NOMO-1 treated with DMSO at 0.1 percent for 48 hours (cell line): ENCODE data around the gene ZNF106.
A peak's percentile ranks its signal among the peaks of the same experiment; 100 is the strongest.

ENCODE experiments used
- DNase-seq: peaks from one replicate; lab custom pipeline; 2025; ENCODE audit not compliant: unreplicated experiment; lab: John Stamatoyannopoulos, UW

ZNF106 gene

DNA sequence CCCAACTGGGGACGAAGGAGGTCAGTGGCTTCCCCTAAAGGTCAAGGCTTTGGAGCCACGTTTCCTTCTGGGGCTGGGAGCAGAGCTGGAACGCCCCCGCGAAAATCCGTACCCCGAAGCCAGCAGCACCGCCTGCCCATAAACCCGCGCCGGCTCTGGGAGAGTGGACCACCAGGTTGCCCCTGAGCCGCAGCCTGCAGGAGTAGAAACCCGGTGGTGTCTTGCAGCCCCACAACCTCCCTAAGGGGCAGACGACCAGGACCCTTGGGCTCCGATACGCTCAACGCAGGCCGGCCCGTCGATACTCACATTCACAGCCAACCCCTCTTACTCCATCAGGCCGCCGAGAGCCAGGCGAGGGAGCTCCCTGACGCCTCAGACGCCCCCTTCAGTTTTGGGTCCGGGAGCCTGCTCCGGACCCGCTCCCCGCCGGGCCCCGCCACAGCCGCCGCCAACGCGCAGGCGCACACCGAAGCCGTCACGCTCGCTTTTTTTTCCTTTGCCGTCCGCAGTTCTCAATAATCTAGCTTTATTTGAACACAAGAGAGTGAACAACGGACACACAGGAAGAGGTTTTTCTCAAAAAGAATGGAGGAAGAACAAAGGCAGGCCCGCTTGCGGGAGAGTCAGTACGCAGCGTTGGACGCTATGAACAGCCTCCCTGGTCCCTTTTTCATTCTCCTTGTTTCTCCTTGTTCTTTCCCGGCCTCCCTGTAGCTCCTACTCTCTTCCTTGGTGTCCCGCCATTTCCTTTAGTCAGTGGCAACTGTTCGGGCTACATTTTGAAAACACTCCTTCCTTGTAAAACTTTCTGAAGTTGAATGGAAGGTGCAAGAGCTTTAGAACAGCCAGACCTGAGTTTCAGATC lies at the start of gene ZNF106:
TSS of gene ZNF106 (minus strand) at position 471 of the 868 bp plus-strand sequence. CDS start 18,852 bp downstream, outside the sequence.
- DNase-seq = peak; percentile 92

DNA sequence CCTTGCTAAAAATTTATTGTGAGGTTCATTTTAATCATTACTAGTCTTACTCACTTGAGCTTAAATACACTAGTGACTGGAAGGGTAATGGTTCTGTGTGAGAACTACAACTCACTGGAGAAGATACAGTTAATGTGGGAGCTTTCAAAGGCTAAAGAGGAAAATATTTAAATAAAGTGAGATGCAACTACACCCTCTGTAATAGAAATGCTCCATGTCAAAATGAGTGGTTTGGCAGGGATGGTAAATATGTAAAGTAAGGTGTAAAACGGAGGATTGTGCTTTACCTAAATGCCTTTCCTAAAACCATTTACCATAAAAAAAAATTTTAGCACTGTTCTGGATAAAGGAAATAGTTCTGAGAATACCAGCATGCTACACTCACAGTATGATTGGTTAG lies 42.3 kb upstream of the ZNF106 start:
- no peak for DNase-seq

DNA sequence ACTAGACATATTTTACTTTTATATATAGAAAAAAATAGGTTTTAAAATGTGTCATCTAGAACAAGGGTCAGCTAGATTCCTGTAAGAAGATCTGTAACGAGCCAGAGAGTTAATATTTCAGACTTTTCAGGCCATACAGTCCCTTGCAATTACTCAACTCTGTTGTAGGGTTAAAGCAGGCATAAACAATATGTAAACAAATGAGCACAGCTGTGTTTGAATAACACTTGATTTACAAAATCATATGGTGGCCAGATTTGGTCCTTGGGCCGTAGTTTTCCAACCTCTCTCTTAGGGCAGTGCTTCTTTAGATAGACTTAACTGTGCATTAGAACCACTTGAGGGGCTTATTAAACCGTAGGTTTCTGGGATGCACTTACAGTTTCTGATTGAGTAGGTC lies 38.0 kb upstream of the ZNF106 start:
- DNase-seq = no peak

- DNase-seq = no peak
Observed at GRCh38 chr15:42523331-42523730, 32.4 kb upstream of the ZNF106 start.

DNA sequence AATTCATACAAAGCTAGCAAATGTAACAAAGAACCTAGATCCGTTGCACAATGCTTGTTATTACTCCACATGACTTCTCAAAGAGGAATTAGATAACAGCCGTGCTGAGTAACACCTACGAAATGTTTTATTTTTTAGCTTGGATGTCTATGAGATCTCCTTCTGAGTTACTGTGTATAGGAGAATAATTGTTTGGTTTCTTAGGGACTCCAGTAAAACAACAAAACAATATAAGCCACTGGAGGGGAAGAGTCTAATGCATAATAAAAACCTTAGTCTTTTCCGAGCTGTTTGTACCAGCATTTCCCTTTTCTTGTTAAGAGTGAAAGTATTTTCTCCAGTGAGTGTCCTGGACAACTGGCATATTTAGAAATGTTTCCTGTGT lies 20.1 kb upstream of the ZNF106 start:
- DNase-seq = peak; percentile 60

GRCh38 chr15:42510258-42511006 lies 19.5 kb upstream of the ZNF106 start:
- DNase-seq = no peak

DNA sequence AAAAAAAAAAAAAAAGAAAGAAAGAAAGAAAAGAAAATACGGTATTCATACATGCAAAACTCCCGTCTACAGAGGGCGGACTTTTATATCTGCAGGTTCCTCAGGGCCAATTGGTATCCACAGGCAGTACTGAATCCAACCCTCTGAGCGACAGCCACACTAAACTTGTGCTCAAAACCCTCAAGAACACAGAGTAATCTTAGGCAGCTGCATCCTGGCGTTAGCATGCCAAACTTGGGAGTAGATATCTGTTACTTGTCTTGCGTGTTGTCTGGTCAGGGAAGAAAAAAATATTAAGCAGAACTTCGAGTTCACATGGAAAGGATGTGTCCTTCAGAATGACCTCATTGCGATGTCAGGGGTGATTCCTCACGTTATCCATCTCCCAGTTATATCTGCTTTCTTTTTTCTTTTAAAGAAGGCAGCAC lies 17.3 kb upstream of the ZNF106 start:
- no peak for DNase-seq

DNA sequence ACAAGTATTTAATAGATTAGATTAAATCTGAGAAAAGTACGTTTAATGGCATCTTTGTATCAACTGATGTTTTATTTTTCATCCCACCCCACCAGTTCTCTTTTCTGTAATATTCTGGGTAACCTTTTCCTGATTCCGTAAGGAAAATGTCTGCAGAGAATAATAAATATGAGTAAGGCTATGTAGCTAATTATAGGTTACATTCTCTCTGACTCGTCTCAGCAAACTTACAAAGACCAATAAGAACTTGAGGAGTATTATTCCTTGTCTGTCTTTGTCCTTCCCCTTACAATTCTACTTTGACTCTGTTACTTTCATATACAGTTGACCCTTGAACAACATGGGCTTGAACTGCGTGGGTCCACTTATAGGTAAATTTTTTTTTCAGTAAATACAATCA lies 16.6 kb upstream of the ZNF106 start:
- no peak for DNase-seq

DNA sequence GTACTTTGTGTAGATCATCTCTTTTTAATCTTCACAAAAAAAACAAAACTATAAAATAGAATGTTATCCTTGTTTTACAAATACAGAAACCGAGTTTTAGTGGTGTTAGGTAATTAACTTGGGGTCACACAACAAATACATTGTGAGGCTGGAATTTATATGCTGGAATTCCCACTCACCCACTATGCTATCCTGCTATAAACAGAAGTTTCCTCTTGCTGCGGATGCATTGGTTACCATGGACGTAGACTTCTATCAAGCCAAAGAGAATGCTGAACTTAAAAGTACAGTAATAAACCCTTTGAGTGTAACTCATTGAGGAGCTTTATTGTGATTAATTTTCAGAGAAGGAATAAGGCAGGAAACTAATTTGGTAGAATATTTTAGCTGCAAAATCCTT lies 13.7 kb upstream of the ZNF106 start:
- no peak for DNase-seq

DNA sequence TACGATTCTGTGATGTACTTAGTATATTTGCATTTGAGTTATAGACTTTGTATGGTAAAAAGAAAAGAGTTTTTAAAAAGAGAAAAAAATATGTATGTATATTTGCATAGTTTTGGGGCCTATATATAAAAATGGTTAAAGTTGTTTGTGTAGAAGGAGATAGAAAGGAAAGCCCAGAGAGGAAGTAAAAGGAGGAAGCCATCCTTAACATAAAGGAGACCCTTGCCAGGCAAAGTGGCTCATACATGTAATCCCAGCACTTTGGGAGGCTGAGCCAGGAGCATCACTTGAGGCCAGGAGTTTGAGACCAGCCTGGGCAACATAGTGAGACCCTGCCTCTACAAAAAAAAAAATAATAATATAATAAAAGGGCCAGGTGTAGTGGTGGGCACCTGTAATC lies 12.9 kb upstream of the ZNF106 start:
- no peak for DNase-seq

DNA sequence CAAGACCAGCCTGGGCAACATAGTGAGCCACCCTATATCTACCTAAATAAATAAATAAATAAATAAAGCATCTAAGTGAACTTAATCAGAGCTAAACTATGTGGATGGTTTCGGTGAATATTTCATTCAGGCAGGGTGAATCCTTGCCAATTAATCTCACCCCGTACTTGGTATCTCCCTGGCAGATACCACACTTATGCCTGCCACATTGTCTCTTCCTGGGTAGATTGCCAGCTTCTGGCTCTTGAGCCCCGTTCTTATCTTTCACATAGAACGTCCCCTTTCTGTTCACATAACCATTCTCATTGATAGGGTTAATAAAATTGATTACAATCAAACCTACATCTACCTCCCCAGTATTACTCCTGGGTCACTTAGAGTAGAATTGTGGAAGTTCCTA lies 11.5 kb upstream of the ZNF106 start:
- DNase-seq = no peak

GRCh38 chr15:42499858-42500609 lies 9.1 kb upstream of the ZNF106 start:
- DNase-seq = no peak

DNA sequence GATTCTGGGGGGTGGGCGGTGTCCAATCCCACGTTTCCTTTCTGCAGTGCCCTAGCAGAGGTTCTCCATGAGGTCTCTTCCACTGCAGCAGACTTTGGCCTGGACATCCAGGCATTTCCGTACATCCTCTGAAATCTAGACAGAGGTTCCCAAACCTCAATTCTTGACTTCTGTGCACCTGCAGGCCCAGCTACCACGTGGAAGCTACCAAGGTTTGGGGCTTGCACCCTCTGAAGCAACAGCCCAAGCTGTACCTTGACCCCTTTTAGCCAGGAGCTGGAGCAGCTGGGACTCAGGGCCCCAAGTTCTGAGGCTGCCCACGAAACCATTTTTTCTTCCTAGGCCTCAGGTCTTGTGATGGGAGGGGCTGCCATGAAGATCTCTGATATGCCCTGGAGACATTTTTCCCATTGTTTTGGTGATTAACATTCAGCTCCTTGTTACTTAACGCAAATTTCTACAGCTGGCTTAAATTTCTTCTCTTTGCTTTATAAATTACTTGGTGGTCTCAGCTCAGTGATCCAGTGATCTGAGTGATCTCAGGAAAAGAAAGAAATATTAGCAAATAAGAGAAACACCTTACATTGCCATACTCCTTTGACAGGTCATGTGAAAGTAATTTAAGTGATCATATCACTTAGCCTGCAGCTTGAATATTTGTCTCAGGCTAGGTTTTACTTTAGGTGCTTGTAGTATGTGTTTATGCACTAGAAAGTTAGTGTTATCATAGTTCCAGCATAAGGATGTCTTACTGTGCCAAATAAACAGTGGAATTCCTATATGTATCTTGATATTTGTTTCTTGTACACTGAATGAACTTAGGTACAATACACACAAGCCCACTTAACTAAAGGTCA lies 7.5 kb upstream of the ZNF106 start:
- DNase-seq = no peak

DNA sequence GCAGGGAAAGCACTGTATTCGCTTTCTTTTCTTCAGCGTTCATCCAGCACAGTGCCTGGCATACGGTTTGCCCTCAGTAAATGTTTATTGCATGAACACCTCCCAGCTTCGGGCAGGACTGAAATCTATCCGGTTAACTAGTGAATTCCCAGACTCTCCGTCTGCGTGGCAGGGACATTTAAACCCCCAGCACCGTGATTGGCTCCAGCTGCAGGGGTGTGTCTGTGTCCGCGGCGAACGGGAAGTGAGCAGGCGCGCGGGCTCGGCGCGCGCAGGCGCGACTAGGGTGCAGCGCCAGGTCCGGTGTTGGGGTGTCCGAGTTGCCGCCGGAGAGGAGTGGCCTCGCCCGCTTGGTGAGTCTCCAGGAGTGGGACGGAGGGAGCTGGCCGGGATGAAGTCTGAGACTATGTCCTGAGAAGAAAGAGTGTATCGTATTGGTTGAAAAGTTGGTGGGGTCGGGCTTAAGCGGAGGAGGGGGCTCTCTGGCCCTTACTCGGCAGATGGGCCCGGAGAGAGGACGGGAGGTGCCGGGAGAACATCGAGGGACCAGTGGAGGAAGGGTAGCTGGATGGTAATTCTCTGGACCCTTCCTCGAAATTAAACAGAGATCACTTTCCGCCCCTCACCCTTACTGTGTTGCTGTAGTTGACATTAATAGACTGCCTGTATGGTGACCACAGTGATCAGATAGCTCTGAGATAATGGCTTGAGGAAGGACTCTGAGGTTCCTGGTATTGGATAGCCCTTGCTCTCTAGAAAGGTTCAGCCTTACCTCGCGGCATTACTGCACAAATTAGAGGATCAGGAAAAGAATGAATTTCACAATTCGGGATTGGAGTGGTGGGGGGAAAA lies 4.6 kb upstream of the ZNF106 start, which contains the start of gene SNAP23:
TSS of gene SNAP23 (plus strand) at position 274 of the 852 bp plus-strand sequence. CDS start 16,213 bp downstream, outside the sequence.
- DNase-seq = peak; percentile 84

DNA sequence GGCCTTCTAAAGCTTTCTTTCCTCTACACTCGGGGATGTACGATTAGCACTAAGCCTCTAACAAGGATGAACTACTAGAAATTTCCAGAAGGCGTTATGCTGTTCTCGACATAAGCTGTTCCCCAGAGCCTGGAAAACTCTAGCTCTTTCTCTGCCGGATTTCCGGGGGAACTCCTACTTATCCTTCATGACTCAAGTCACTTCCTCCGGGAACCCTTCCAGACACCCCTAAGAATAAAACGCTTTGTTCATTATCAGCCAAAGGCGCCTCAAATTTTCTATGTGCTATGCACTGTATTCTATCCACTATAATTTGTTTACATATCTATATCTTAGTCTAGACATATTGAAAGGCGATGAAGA lies 4.0 kb upstream of the ZNF106 start:
- DNase-seq = no peak

GRCh38 chr15:42493679-42494078 lies 2.7 kb upstream of the ZNF106 start:
- DNase-seq = peak; percentile 63

DNA sequence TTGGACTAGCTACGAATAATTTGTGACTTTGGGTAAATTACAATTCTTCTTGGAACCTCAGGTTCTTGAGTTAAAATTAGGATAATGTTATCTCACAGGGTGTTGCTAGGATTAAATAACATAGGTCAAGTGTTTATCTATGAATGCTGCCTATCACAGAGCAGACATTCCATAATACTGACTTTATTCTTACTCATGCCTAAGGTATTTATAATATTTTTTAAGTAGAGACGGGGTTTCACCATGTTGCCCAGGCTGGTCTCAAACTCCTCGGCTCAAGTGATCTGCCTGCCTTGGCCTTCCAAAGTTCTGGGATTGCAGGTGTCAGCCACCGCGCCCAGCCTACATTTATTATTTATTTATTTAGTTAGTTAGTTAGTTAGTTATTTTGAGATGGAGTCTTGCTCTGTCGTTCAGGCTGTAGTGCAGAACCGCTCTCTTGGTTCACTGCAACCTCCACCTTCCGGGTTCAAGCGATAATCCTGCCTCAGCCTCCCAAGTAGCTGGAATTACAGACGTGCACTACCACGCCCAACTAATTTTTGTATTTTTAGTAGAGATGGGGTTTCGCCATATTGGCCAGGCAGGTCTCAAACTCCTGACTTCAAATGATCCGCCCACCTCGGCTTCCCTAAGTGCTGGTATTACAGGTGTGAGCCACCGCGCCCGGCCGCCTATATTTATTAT lies 741 bp upstream of the ZNF106 start:
- DNase-seq = no peak

GRCh38 chr15:42490291-42490670 lies 660 bp downstream of the ZNF106 start:
- peak; percentile 71 for DNase-seq

DNA sequence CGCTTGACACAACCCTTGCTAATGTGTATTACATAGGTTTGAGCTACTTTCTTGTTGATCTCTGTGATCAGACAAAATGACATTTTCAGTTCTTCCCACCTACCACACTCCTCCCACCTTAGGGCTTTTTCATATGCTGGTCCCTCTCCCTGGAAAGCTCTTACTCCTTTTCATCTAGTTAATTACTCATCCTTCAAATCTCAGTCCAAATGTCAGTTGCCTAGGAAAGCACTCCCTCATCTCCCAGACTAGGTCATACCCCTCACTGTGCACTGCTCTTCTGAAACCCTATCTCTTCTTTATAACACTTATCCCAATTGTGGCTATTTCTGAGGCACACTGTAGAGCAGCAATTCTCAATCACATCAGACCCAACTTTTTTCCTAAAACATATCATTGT lies 7.3 kb downstream of the ZNF106 start:
- no peak for DNase-seq
